ENCODE results near the gene MCTP1. TPM values are rescaled to one million over a fixed set of nuclear protein-coding genes. Genes with fewer than 3 reads are reported as not detected.

MCTP1 gene
- total and polyA plus RNA-seq, 2 experiments from 2014 or later = 1.3 to 5.7 TPM

- no peak for DNase-seq (ENCODE audit: low spot score)
- no peak overlapping the region for H3K27ac ChIP-seq
- no peak overlapping the region for H3K4me2 ChIP-seq
- H3K4me1 ChIP-seq (ENCODE audit: insufficient read depth) = no peaks in the 10 kb centered on the region
- no peak overlapping the region for H2AFZ ChIP-seq
- H3K9me3 ChIP-seq (ENCODE audit: low read depth) = no peaks in the 10 kb centered on the region
- H3K4me3 ChIP-seq = no peak overlapping the region
- no peaks in the 10 kb centered on the region for H4K20me1 ChIP-seq (ENCODE audit: insufficient read depth, poor library complexity, severe bottlenecking)
- H3K36me3 ChIP-seq (replicated peaks; ENCODE audit: insufficient read depth, low read depth) = no peaks in the 10 kb centered on the region
- H3K9me2 ChIP-seq (replicated peaks; ENCODE audit: insufficient read depth) = no peaks in the 10 kb centered on the region
- TF ChIP-seq EZH2phosphoT487 (IDR thresholded peaks at IDR 0.05; ENCODE audit: low read depth, severe bottlenecking, unreplicated experiment) = no peak
- H3K27me3 ChIP-seq = no peaks in the 10 kb centered on the region
- no peaks in the 10 kb centered on the region for H3K79me2 ChIP-seq
Measured at GRCh38 chr5:95043234-95043633, 241.7 kb downstream of the MCTP1 start.

GRCh38 chr5:95042037-95042436 is 242.9 kb downstream of the MCTP1 start:
- no peak for DNase-seq (ENCODE audit: low spot score)
- no peak overlapping the region for H3K4me3 ChIP-seq
- TF ChIP-seq EZH2 (IDR thresholded peaks at IDR 0.05; ENCODE audit: borderline replicate concordance) (no peak), EZH2phosphoT487 (IDR thresholded peaks at IDR 0.05; ENCODE audit: low read depth, severe bottlenecking, unreplicated experiment) (no peak), CTCF (IDR thresholded peaks at IDR 0.05; ENCODE audit: poor library complexity) (no peak)
- no peak overlapping the region for H2AFZ ChIP-seq
- H3K4me2 ChIP-seq = no peak overlapping the region
- H3K9me2 ChIP-seq (replicated peaks; ENCODE audit: insufficient read depth) = no peaks in the 10 kb centered on the region
- WGBS (ENCODE audit: low lambda C conversion rate, missing lambda C conversion rate) = 71% methylated on average over 4 of the region's 4 CpGs
- H3K27me3 ChIP-seq = no peaks in the 10 kb centered on the region
- H3K36me3 ChIP-seq (replicated peaks; ENCODE audit: insufficient read depth, low read depth) = no peaks in the 10 kb centered on the region
- H3K4me1 ChIP-seq (ENCODE audit: insufficient read depth) = no peaks in the 10 kb centered on the region
- H4K20me1 ChIP-seq (ENCODE audit: insufficient read depth, poor library complexity, severe bottlenecking) = no peaks in the 10 kb centered on the region
- no peaks in the 10 kb centered on the region for H3K9me3 ChIP-seq (ENCODE audit: low read depth)
- H3K79me2 ChIP-seq = no peaks in the 10 kb centered on the region
- no peak overlapping the region for H3K27ac ChIP-seq

GRCh38 chr5:95035891-95036685 is 248.8 kb downstream of the MCTP1 start:
- H3K4me1 ChIP-seq (ENCODE audit: insufficient read depth) = no peaks in the 10 kb centered on the region
- no peak overlapping the region for H3K27ac ChIP-seq
- H3K36me3 ChIP-seq (replicated peaks; ENCODE audit: insufficient read depth, low read depth) = no peaks in the 10 kb centered on the region
- TF ChIP-seq EZH2 (IDR thresholded peaks at IDR 0.05; ENCODE audit: borderline replicate concordance) (no peak), CTCF (IDR thresholded peaks at IDR 0.05; ENCODE audit: poor library complexity) (no peak), EZH2phosphoT487 (IDR thresholded peaks at IDR 0.05; ENCODE audit: low read depth, severe bottlenecking, unreplicated experiment) (no peak)
- 87% methylated on average over 7 of the region's 7 CpGs for WGBS (ENCODE audit: low lambda C conversion rate, missing lambda C conversion rate)
- no peaks in the 10 kb centered on the region for H3K79me2 ChIP-seq
- no peak overlapping the region for H3K4me2 ChIP-seq
- H3K27me3 ChIP-seq = no peaks in the 10 kb centered on the region
- H3K9me3 ChIP-seq (ENCODE audit: low read depth) = no peaks in the 10 kb centered on the region
- H4K20me1 ChIP-seq (ENCODE audit: insufficient read depth, poor library complexity, severe bottlenecking) = no peaks in the 10 kb centered on the region
- no peak overlapping the region for H2AFZ ChIP-seq
- H3K9me2 ChIP-seq (replicated peaks; ENCODE audit: insufficient read depth) = no peaks in the 10 kb centered on the region
- no peak overlapping the region for H3K4me3 ChIP-seq
- no peak for DNase-seq (ENCODE audit: low spot score)

- no peaks in the 10 kb centered on the region for H4K20me1 ChIP-seq (ENCODE audit: insufficient read depth, poor library complexity, severe bottlenecking)
- H3K79me2 ChIP-seq = no peaks in the 10 kb centered on the region
- H3K27me3 ChIP-seq = no peaks in the 10 kb centered on the region
- no peak for DNase-seq (ENCODE audit: low spot score)
- WGBS (ENCODE audit: low lambda C conversion rate, missing lambda C conversion rate) = 100% methylated on average over 1 of the region's 1 CpG
- H3K9me3 ChIP-seq (ENCODE audit: low read depth) = no peaks in the 10 kb centered on the region
- no peak overlapping the region for H3K27ac ChIP-seq
- no peak overlapping the region for H2AFZ ChIP-seq
- no peak overlapping the region for H3K4me2 ChIP-seq
- TF ChIP-seq EZH2 (IDR thresholded peaks at IDR 0.05; ENCODE audit: borderline replicate concordance) (no peak), CTCF (IDR thresholded peaks at IDR 0.05; ENCODE audit: poor library complexity) (no peak), EZH2phosphoT487 (IDR thresholded peaks at IDR 0.05; ENCODE audit: low read depth, severe bottlenecking, unreplicated experiment) (no peak)
- no peaks in the 10 kb centered on the region for H3K36me3 ChIP-seq (replicated peaks; ENCODE audit: insufficient read depth, low read depth)
- H3K9me2 ChIP-seq (replicated peaks; ENCODE audit: insufficient read depth) = no peaks in the 10 kb centered on the region
- H3K4me3 ChIP-seq = no peak overlapping the region
- H3K4me1 ChIP-seq (ENCODE audit: insufficient read depth) = no peaks in the 10 kb centered on the region
Measured at GRCh38 chr5:95032801-95033200, 252.1 kb downstream of the MCTP1 start.

Measured in hepatocyte (in vitro differentiated cells).